Measurements from ENCODE around the gene PJVK. TPM values are rescaled to one million over a fixed set of nuclear protein-coding genes. Genes with fewer than 3 reads are reported as not detected.

PJVK gene
- total and polyA plus RNA-seq, 9 of the 15 experiments (the other 6 are each of a cell fraction or from before 2014, with no cell fraction given) = 0.11 to 1.5 (median 0.73) TPM

GRCh38 chr2:178506949-178507348 lies 55.8 kb downstream of the PJVK start:
- BruUV-seq (replicated peaks) = no TSS peak
- no peak overlapping the region for H3K4me3 ChIP-seq
- no peak overlapping the region for H2AFZ ChIP-seq (ENCODE audit: low read depth, low read length)
- no peaks in the 10 kb centered on the region for H4K20me1 ChIP-seq (replicated peaks; ENCODE audit: control insufficient read depth, insufficient read depth, low read length)
- 76% methylated on average over 1 of the region's 1 CpG for WGBS (ENCODE audit: insufficient coverage, low coverage, missing lambda C conversion rate)
- DNase-seq (ENCODE audit: extremely low read depth in 1 of 4, low spot score in 3 of 4) = no peak
- TF ChIP-seq ZNF316 (IDR thresholded peaks at IDR 0.05) (0 out of 2 replicates have a peak, but pooled peaks have one; percentile 43), ZNF764 (CRISPR knock-in tag; IDR thresholded peaks at IDR 0.05; ENCODE audit: low read depth) (no peak), ZBTB9 (CRISPR knock-in tag; IDR thresholded peaks at IDR 0.05) (no peak)
- no peak overlapping the region for H3K9ac ChIP-seq (ENCODE audit: insufficient read depth in 1 of 2, low read depth in 2 of 2, low read length in 2 of 2)
- ChIA-PET POLR2A (interaction anchor here (0.8 to 1.3 kb wide), 2 partner anchors 14 to 15 kb away, joined by 3 read pairs; no protein-coding TSS in a partner anchor), CTCF (ENCODE audit: low intra/inter-chr PET ratio) (no interaction called here)
- intact Hi-C loops (cut with micrococcal nuclease) = no loop called here
- in situ Hi-C loops (cut with MboI) = no loop called here
- H3K79me2 ChIP-seq (ENCODE audit: control insufficient read depth, insufficient read depth, low read length) = no peaks in the 10 kb centered on the region
- H3K4me2 ChIP-seq (ENCODE audit: insufficient read depth, low read length) = no peak overlapping the region
- no peaks in the 10 kb centered on the region for H3K9me1 ChIP-seq (ENCODE audit: control insufficient read depth, insufficient read depth, low read length)
- no peak overlapping the region for H3K27ac ChIP-seq (ENCODE audit: extremely low read depth, low read depth, low read length)
- no peaks in the 10 kb centered on the region for H3K9me3 ChIP-seq (replicated peaks; ENCODE audit: control insufficient read depth, insufficient read depth, low read depth, low read length)
- no peak for ATAC-seq
- H3K4me1 ChIP-seq (replicated peaks in 1 of 2; ENCODE audit: control insufficient read depth in 2 of 2, insufficient read depth in 2 of 2, low read length in 2 of 2) = no peaks in the 10 kb centered on the region
- FAIRE-seq = no peak
- H3K27me3 ChIP-seq (ENCODE audit: control insufficient read depth in 2 of 2, insufficient read depth in 2 of 2, low read length in 2 of 2) = no peaks in the 10 kb centered on the region
- H3K36me3 ChIP-seq (ENCODE audit: control insufficient read depth, insufficient read depth, low read length) = peaks cover 30% of the 10 kb centered on the region

- Histone ChIP-seq H3K36me3 (ENCODE audit: control insufficient read depth, insufficient read depth, low read length) (peaks cover 14% of the 10 kb centered on the region; the same call in 2 of the 3 replicates), H3K4me2 (ENCODE audit: insufficient read depth, low read length) (no peak overlapping the region), H3K27me3 (ENCODE audit: control insufficient read depth in 2 of 2, insufficient read depth in 2 of 2, low read length in 2 of 2) (no peaks in the 10 kb centered on the region), H3K4me3 (no peak overlapping the region), H3K9ac (ENCODE audit: insufficient read depth in 1 of 2, low read depth in 2 of 2, low read length in 2 of 2) (no peak overlapping the region), H3K79me2 (ENCODE audit: control insufficient read depth, insufficient read depth, low read length) (no peaks in the 10 kb centered on the region), H4K20me1 (replicated peaks; ENCODE audit: control insufficient read depth, insufficient read depth, low read length) (no peaks in the 10 kb centered on the region), H3K4me1 (replicated peaks in 1 of 2; ENCODE audit: control insufficient read depth in 2 of 2, insufficient read depth in 2 of 2, low read length in 2 of 2) (no peaks in the 10 kb centered on the region), H3K27ac (ENCODE audit: extremely low read depth, low read depth, low read length) (no peak overlapping the region), H3K9me1 (ENCODE audit: control insufficient read depth, insufficient read depth, low read length) (no peaks in the 10 kb centered on the region), H3K9me3 (replicated peaks; ENCODE audit: control insufficient read depth, insufficient read depth, low read depth, low read length) (no peaks in the 10 kb centered on the region), H2AFZ (ENCODE audit: low read depth, low read length) (no peak overlapping the region)
- peak; percentile 21; the same call in 1 of the 3 replicates for ATAC-seq
- BruUV-seq (replicated peaks) = no TSS peak
- 89% methylated on average over 2 of the region's 2 CpGs for WGBS (ENCODE audit: insufficient coverage, low coverage, missing lambda C conversion rate)
- no peak for FAIRE-seq
- in situ Hi-C loops (cut with MboI) = no loop called here
- ChIA-PET POLR2A (interaction anchor here (0.7 to 1.2 kb wide), 2 partner anchors 10 to 15 kb away, joined by 3 to 5 read pairs; no protein-coding TSS in a partner anchor), CTCF (ENCODE audit: low intra/inter-chr PET ratio) (no interaction called here)
- DNase-seq (ENCODE audit: extremely low read depth in 1 of 4, low spot score in 3 of 4) = no peak
- intact Hi-C loops (cut with micrococcal nuclease) = no loop called here
- no peak for TF ChIP-seq SNAPC5 (CRISPR knock-in tag; IDR thresholded peaks at IDR 0.05)
- no peak for TF ChIP-seq BCOR (IDR thresholded peaks at IDR 0.05)
- TF ChIP-seq E2F1 (CRISPR knock-in tag; IDR thresholded peaks at IDR 0.05) = no peak
- no peak for TF ChIP-seq ZNF717 (CRISPR knock-in tag; IDR thresholded peaks at IDR 0.05)
- TF ChIP-seq CXXC5 (CRISPR knock-in tag; IDR thresholded peaks at IDR 0.05) = no peak
- no peak for TF ChIP-seq THAP12 (CRISPR knock-in tag; IDR thresholded peaks at IDR 0.05)
- TF ChIP-seq PHF20 (IDR thresholded peaks at IDR 0.05; ENCODE audit: partially characterized antibody) = no peak
- no peak for TF ChIP-seq ZNF212 (CRISPR knock-in tag; IDR thresholded peaks at IDR 0.05)
- TF ChIP-seq POU5F1 (IDR thresholded peaks at IDR 0.05; ENCODE audit: borderline replicate concordance, low read depth, low read length, partially characterized antibody) = no peak
Measured at GRCh38 chr2:178508646-178509045, 57.5 kb downstream of the PJVK start.

Data from K562 (cell line).